A549 (cell line): ENCODE results near the gene SYNGR2. TPM values are rescaled to one million over a fixed set of nuclear protein-coding genes. Genes with fewer than 3 reads are reported as not detected.

Experiments
- ATAC-seq, 2 experiments: fragments of 200-7000 bp in 1 of 2; fragments of >200 bp in 1 of 2; cut with Nextera tagmentation in 1 of 2; cut with Tn5 transposase in 1 of 2; 3 replicates each; pipeline versions ENCODE4 v1.8.0 to v1.9.1; 2018 to 2020; ENCODE audit warnings: mild to moderate bottlenecking in 1 of 2, moderate library complexity in 1 of 2
- CTCF ChIA-PET: fragments of 300-600 bp; sonication (Branson Sonifier 250); formaldehyde crosslinking; extraction: SDS; loops from one replicate; lab custom pipeline; 2021; ENCODE audit warnings: antibody characterized with exemption, inconsistent platforms; lab: Yijun Ruan, JAX
- POLR2A ChIA-PET: fragments of 350-600 bp; formaldehyde crosslinking; extraction: SDS; loops from one replicate; lab custom pipeline; 2021; ENCODE audit warnings: antibody characterized with exemption, inconsistent platforms; lab: Yijun Ruan, JAX
- DNase-seq, 2 experiments: peaks; one replicate each; pipeline versions ENCODE4 v3.0.0 to v3.0.0-alpha.2; 2011 to 2016; ENCODE audit warnings: low read depth in 1 of 2, low spot score in 1 of 2
- FAIRE-seq: peaks from 2 replicates; lab custom pipeline; 2011; peaks lifted over from hg19 to GRCh38; lab: Jason Lieb, UNC
- H3K27ac ChIP-seq, 2 experiments: fragments of >200 bp; sonication (Bioruptor Twin); formaldehyde crosslinking; 3 replicates each; pipeline ENCODE4 v1.5.1; 2016 to 2017
- H3K4me1 ChIP-seq: fragments of >200 bp; sonication (Bioruptor Twin); formaldehyde crosslinking; 3 replicates; pipeline ENCODE4 v1.6.1; 2016
- H3K4me2 ChIP-seq: fragments of >200 bp; sonication (Bioruptor Twin); formaldehyde crosslinking; 3 replicates; pipeline ENCODE4 v1.6.1; 2016
- H3K4me3 ChIP-seq: fragments of >200 bp; sonication (Bioruptor Twin); formaldehyde crosslinking; 3 replicates; pipeline ENCODE4 v1.5.1; 2016
- H3K9me3 ChIP-seq: fragments of >200 bp; sonication (Bioruptor Twin); formaldehyde crosslinking; 3 replicates; pipeline ENCODE4 v1.6.1; 2016
- CBX8 ChIP-seq: fragments of 200-600 bp; sonication (generic); IDR thresholded peaks from 2 replicates; pipeline ENCODE4 v1.6.1; 2016
- CHD2 ChIP-seq: fragments of 150-350 bp; IDR thresholded peaks from 2 replicates; pipeline ENCODE4 v1.6.1; 2014; ENCODE audit warnings: low read length; ENCODE audit not compliant: partially characterized antibody
- FOXS1 ChIP-seq: fragments of 250-450 bp; sonication (Bioruptor Pico); IDR thresholded peaks from 2 replicates; pipeline ENCODE4 v1.5.0; 2020; ENCODE audit warnings: mild to moderate bottlenecking, moderate library complexity
- HOXA7 ChIP-seq: fragments of 250-450 bp; sonication (Bioruptor Pico); IDR thresholded peaks from 2 replicates; pipeline ENCODE4 v1.5.0; 2020; ENCODE audit warnings: mild to moderate bottlenecking, moderate library complexity
- HOXB13 ChIP-seq: fragments of 250-450 bp; sonication (Bioruptor Pico); IDR thresholded peaks from 2 replicates; pipeline ENCODE4 v1.5.0; 2020; ENCODE audit warnings: low read depth, mild to moderate bottlenecking, moderate library complexity
- HOXB5 ChIP-seq: fragments of 250-450 bp; sonication (Bioruptor Pico); IDR thresholded peaks from 2 replicates; pipeline ENCODE4 v1.5.0; 2020; ENCODE audit warnings: mild to moderate bottlenecking, moderate library complexity
- JUN ChIP-seq, 2 experiments: fragments of >200 bp; sonication (Bioruptor Twin); formaldehyde crosslinking; IDR thresholded peaks; 2 replicates in 1 of 2; 3 replicates in 1 of 2; pipeline ENCODE4 v1.6.1; 2016 to 2017
- MYC ChIP-seq: IDR thresholded peaks from 2 replicates; pipeline ENCODE4 v1.6.1; 2012; ENCODE audit warnings: mild to moderate bottlenecking, inconsistent platforms, low read length, improper control_type of control experiment, borderline replicate concordance
- NFE2L2 ChIP-seq: fragments of 150-350 bp; conservative IDR thresholded peaks from 2 replicates; pipeline ENCODE4 v1.6.1; 2014; ENCODE audit warnings: low read length
- POLR2A ChIP-seq: IDR thresholded peaks from 2 replicates; pipeline ENCODE4 v1.6.1; 2012; ENCODE audit warnings: mild to moderate bottlenecking, low read length
- POLR2AphosphoS2 ChIP-seq: conservative IDR thresholded peaks from 2 replicates; pipeline ENCODE4 v1.6.1; 2012; ENCODE audit warnings: low read length, improper control_type of control experiment, inconsistent platforms
- RCOR1 ChIP-seq: fragments of 150-350 bp; IDR thresholded peaks from 2 replicates; pipeline ENCODE4 v1.6.1; 2014; ENCODE audit warnings: antibody characterized with exemption, low read length, low read depth
- RFX5 ChIP-seq: fragments of 450-650 bp; IDR thresholded peaks from 2 replicates; pipeline ENCODE4 v1.7.1; 2014; ENCODE audit warnings: antibody characterized with exemption, mild to moderate bottlenecking, moderate library complexity
- SMC3 ChIP-seq: fragments of >200 bp; sonication (Bioruptor Twin); formaldehyde crosslinking; IDR thresholded peaks from 3 replicates; pipeline ENCODE4 v1.6.1; 2018; ENCODE audit warnings: inconsistent platforms
- SREBF2 ChIP-seq: fragments of 450-650 bp; IDR thresholded peaks from 2 replicates; pipeline ENCODE4 v1.6.1; 2014; ENCODE audit warnings: mild to moderate bottlenecking, moderate library complexity
- TFCP2L1 ChIP-seq: fragments of 250-450 bp; sonication (Bioruptor Pico); IDR thresholded peaks from 2 replicates; pipeline ENCODE4 v1.5.0; 2021; ENCODE audit warnings: mild to moderate bottlenecking
- TP53 ChIP-seq: fragments of 250-450 bp; sonication (Bioruptor Pico); IDR thresholded peaks from 2 replicates; pipeline ENCODE4 v1.5.0; 2021; ENCODE audit warnings: mild to moderate bottlenecking, moderate library complexity
- ZC3H11A ChIP-seq: fragments of 450-650 bp; IDR thresholded peaks from 2 replicates; pipeline ENCODE4 v1.6.1; 2014; ENCODE audit warnings: antibody characterized with exemption, mild to moderate bottlenecking
- ZFP36 ChIP-seq: fragments of 450-650 bp; IDR thresholded peaks from 2 replicates; pipeline ENCODE4 v1.6.1; 2014; ENCODE audit warnings: borderline replicate concordance; ENCODE audit not compliant: partially characterized antibody
- ZSCAN20 ChIP-seq: fragments of 250-450 bp; sonication (Bioruptor Pico); IDR thresholded peaks from 2 replicates; pipeline ENCODE4 v1.8.0; 2022; ENCODE audit warnings: mild to moderate bottlenecking, moderate library complexity
- WGBS: methylation state at CpG from one replicate; pipeline ENCODE4 v1.1.6; 2017; ENCODE audit errors: missing lambda C conversion rate; 5-methylcytosine and 5-hydroxymethylcytosine counted together
- polyA plus RNA-seq, 4 experiments: library from polyadenylated mRNA; depleted of rRNA in 3 of 4; stranded (reverse); fragments of >200 nt; fragmentation: RNase III in 1 of 4; extraction: RNeasy Plus Mini Kit Qiagen cat#74134 plus additional on column Dnase treatment in 1 of 4; gene quantifications; 2 replicates in 3 of 4; 3 replicates in 1 of 4; pipeline ENCODE4 v1.2.3, GENCODE V29; 2011 to 2017
- TF ChIP-seq, protein P1 (sequence below): fragments of 150-350 bp; IDR thresholded peaks from 2 replicates; pipeline ENCODE4 v1.6.1; 2014; ENCODE audit warnings: low read depth, mild to moderate bottlenecking, low read length
- TF ChIP-seq, protein P2 (sequence below): fragments of 450-650 bp; IDR thresholded peaks from 2 replicates; pipeline ENCODE4 v1.6.1; 2014; ENCODE audit warnings: antibody characterized with exemption
- TF ChIP-seq, protein P3 (sequence below): IDR thresholded peaks from 2 replicates; pipeline ENCODE4 v1.6.1; 2012
- TF ChIP-seq, protein P4 (sequence below): fragments of >200 bp; sonication (Bioruptor Twin); formaldehyde crosslinking; IDR thresholded peaks from 3 replicates; pipeline ENCODE4 v1.5.1; 2016
- TF ChIP-seq, protein P5 (sequence below): fragments of 250-450 bp; sonication (Bioruptor Pico); IDR thresholded peaks from 2 replicates; pipeline ENCODE4 v1.5.0; 2020; ENCODE audit warnings: low read depth, mild to moderate bottlenecking, moderate library complexity
- TF ChIP-seq, protein P6 (sequence below): fragments of 250-450 bp; sonication (Bioruptor Pico); IDR thresholded peaks from 2 replicates; pipeline ENCODE4 v1.5.0; 2021; ENCODE audit warnings: mild to moderate bottlenecking, moderate library complexity, borderline replicate concordance

SYNGR2 gene
- polyA plus RNA-seq, 2 of the 4 experiments (the other 2 are of a cell fraction) = 102 to 113 TPM

DNA sequence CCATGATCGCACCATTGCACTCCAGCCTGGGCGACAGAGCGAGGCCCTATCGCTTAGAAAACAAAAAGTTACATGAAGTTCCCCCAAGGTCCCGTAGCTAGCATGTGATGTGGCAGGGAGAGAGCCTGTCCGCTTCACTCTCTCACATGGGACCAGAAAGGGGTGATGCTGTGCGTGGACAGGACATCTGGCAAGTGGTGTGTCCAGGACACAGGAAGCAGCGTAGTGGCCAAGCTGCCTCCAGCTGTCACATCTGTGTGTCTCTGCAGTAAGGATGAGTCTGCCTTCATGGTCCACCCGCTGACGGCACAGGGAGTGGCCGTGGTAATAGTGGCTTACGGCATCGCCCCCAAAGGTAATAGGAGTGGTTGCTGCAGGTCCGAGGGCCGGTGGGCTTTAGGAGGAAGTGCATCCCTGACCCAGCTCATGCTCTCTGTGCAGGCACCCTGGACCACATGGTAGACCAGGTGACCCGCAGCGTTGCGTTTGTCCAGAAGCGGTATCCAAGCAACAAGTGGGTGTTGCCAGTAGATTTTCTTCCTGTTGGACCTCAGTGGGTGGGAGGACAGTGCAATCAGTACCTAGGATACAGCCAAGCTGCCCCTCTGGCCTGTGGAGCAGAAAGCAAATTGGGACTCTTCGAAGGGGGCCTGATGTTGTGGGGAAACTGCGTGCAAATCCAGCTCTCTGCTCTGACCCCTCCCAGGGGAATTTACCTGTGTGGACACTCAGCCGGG lies 36.2 kb downstream of the SYNGR2 start:
- no peak overlapping the region for H3K27ac ChIP-seq
- H3K4me3 ChIP-seq = no peak overlapping the region
- peak; percentile 31 to 35; a peak in 4 of 6 replicates for ATAC-seq
- CTCF ChIA-PET = interaction anchor here (0.8 to 13.4 kb wide), 7 partner anchors 13 to 186 kb away, joined by 3 to 86 read pairs (median 3); partner anchors contain the start of genes AFMID and TK1
- no peaks in the 10 kb centered on the region for H3K9me3 ChIP-seq
- POLR2A ChIA-PET = interaction anchor here (1.9 kb wide), 1 partner anchor 17 kb away, joined by 5 read pairs; the partner anchor contains the start of genes AFMID and TK1
- 88% methylated on average over 21 of the region's 22 CpGs for WGBS
- FAIRE-seq = no peak
- DNase-seq = no peak
- TF ChIP-seq, protein P1, sequence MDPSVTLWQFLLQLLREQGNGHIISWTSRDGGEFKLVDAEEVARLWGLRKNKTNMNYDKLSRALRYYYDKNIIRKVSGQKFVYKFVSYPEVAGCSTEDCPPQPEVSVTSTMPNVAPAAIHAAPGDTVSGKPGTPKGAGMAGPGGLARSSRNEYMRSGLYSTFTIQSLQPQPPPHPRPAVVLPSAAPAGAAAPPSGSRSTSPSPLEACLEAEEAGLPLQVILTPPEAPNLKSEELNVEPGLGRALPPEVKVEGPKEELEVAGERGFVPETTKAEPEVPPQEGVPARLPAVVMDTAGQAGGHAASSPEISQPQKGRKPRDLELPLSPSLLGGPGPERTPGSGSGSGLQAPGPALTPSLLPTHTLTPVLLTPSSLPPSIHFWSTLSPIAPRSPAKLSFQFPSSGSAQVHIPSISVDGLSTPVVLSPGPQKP = no peak
- TF ChIP-seq FOXS1 (no peak), HOXB13 (CRISPR knock-in tag) (no peak), POLR2A (no peak), TFCP2L1 (CRISPR knock-in tag) (no peak), ZFP36 (no peak), HOXB5 (CRISPR knock-in tag) (no peak), ZSCAN20 (no peak), SMC3 (no peak), CBX8 (no peak)
- TF ChIP-seq, protein P2, sequence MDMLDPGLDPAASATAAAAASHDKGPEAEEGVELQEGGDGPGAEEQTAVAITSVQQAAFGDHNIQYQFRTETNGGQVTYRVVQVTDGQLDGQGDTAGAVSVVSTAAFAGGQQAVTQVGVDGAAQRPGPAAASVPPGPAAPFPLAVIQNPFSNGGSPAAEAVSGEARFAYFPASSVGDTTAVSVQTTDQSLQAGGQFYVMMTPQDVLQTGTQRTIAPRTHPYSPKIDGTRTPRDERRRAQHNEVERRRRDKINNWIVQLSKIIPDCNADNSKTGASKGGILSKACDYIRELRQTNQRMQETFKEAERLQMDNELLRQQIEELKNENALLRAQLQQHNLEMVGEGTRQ = no peak
- TF ChIP-seq, protein P3, sequence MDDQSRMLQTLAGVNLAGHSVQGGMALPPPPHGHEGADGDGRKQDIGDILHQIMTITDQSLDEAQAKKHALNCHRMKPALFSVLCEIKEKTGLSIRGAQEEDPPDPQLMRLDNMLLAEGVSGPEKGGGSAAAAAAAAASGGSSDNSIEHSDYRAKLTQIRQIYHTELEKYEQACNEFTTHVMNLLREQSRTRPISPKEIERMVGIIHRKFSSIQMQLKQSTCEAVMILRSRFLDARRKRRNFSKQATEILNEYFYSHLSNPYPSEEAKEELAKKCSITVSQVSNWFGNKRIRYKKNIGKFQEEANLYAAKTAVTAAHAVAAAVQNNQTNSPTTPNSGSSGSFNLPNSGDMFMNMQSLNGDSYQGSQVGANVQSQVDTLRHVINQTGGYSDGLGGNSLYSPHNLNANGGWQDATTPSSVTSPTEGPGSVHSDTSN = no peak
- TF ChIP-seq, protein P4, sequence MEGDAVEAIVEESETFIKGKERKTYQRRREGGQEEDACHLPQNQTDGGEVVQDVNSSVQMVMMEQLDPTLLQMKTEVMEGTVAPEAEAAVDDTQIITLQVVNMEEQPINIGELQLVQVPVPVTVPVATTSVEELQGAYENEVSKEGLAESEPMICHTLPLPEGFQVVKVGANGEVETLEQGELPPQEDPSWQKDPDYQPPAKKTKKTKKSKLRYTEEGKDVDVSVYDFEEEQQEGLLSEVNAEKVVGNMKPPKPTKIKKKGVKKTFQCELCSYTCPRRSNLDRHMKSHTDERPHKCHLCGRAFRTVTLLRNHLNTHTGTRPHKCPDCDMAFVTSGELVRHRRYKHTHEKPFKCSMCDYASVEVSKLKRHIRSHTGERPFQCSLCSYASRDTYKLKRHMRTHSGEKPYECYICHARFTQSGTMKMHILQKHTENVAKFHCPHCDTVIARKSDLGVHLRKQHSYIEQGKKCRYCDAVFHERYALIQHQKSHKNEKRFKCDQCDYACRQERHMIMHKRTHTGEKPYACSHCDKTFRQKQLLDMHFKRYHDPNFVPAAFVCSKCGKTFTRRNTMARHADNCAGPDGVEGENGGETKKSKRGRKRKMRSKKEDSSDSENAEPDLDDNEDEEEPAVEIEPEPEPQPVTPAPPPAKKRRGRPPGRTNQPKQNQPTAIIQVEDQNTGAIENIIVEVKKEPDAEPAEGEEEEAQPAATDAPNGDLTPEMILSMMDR = no peak
- TF ChIP-seq, all 56 proteins: peak for 0
- H3K4me1 ChIP-seq = no peaks in the 10 kb centered on the region
- no peak overlapping the region for H3K4me2 ChIP-seq

DNA sequence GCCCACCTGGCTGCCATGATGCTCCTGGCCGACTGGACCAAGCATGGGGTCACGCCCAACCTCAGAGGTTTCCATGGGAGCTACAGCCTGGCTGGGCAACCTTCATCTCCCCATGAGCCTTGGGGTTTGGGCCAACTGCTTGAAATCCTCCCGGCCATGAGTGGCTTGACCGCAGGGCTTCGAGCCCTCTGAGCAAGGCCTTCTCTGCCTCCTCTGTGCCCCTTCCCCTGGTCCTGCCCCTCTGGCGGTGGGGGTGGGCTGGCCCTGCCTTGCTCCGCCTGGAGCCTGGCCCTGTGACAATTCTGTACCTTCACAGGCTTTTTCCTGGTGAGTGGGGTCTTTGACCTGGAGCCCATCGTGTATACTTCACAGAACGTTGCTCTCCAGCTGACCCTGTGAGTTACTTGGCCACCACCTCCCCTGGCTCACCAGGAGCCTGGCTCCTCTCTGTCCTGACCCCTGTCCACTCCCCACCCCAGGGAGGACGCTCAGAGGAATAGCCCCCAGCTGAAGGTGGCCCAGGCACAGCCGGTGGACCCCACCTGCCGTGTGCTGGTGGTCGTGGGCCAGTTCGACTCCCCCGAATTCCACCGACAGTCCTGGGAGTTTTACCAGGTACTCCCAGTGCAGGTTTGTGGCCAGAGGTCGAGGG lies 36.9 kb downstream of the SYNGR2 start:
- no peak overlapping the region for H3K4me2 ChIP-seq
- 86% methylated on average over 17 of the region's 17 CpGs for WGBS
- H3K4me1 ChIP-seq = no peaks in the 10 kb centered on the region
- H3K27ac ChIP-seq = no peak overlapping the region
- ChIA-PET CTCF (interaction anchor here (0.8 to 13.4 kb wide), 7 partner anchors 13 to 186 kb away, joined by 3 to 86 read pairs (median 4); partner anchors contain the start of genes AFMID and TK1), POLR2A (interaction anchor here (1.9 kb wide), 1 partner anchor 18 kb away, joined by 5 read pairs; the partner anchor contains the start of genes AFMID and TK1)
- peak; percentile 14 to 21; a peak in 4 of 6 replicates for ATAC-seq
- no peak for DNase-seq
- H3K9me3 ChIP-seq = no peaks in the 10 kb centered on the region
- FAIRE-seq = no peak
- H3K4me3 ChIP-seq = no peak overlapping the region
- TF ChIP-seq HOXA7 (CRISPR knock-in tag) (no peak), CHD2 (no peak), NFE2L2 (no peak), ZC3H11A (no peak), POLR2AphosphoS2 (no peak), SREBF2 (no peak), JUN (IDR thresholded peaks at IDR 0.05) (no peak), RFX5 (no peak), RCOR1 (no peak), MYC (no peak), TP53 (CRISPR knock-in tag) (no peak)
- TF ChIP-seq, protein P5, sequence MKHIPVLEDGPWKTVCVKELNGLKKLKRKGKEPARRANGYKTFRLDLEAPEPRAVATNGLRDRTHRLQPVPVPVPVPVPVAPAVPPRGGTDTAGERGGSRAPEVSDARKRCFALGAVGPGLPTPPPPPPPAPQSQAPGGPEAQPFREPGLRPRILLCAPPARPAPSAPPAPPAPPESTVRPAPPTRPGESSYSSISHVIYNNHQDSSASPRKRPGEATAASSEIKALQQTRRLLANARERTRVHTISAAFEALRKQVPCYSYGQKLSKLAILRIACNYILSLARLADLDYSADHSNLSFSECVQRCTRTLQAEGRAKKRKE = no peak
- TF ChIP-seq, protein P6, sequence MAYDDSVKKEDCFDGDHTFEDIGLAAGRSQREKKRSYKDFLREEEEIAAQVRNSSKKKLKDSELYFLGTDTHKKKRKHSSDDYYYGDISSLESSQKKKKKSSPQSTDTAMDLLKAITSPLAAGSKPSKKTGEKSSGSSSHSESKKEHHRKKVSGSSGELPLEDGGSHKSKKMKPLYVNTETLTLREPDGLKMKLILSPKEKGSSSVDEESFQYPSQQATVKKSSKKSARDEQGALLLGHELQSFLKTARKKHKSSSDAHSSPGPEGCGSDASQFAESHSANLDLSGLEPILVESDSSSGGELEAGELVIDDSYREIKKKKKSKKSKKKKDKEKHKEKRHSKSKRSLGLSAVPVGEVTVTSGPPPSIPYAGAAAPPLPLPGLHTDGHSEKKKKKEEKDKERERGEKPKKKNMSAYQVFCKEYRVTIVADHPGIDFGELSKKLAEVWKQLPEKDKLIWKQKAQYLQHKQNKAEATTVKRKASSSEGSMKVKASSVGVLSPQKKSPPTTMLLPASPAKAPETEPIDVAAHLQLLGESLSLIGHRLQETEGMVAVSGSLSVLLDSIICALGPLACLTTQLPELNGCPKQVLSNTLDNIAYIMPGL (CRISPR knock-in tag) = no peak
- TF ChIP-seq, protein P4 = no peak
